H7 (cell line): Measurements from ENCODE around the gene ATAD3A. TPM values are rescaled to one million over a fixed set of nuclear protein-coding genes. Genes with fewer than 3 reads are reported as not detected.
A peak's percentile ranks its signal among the peaks of the same experiment; 100 is the strongest.

Source experiments
- DNase-seq: peaks from one replicate; pipeline ENCODE4 v3.0.0; 2012
- H3K27me3 ChIP-seq: 2 replicates; pipeline ENCODE4 v1.6.0; 2011; ENCODE audit warnings: mild to moderate bottlenecking, low read length; ENCODE audit not compliant: control insufficient read depth, insufficient read depth
- H3K36me3 ChIP-seq: replicated peaks from 2 replicates; pipeline ENCODE4 v1.5.1; 2011; ENCODE audit warnings: low read length; ENCODE audit not compliant: control insufficient read depth, insufficient read depth
- H3K4me3 ChIP-seq: 2 replicates; pipeline ENCODE4 v1.5.1; 2011; ENCODE audit warnings: low read depth, mild to moderate bottlenecking, control low read depth, low read length, moderate library complexity; ENCODE audit not compliant: insufficient read depth
- total RNA-seq: library from RNA; depleted of rRNA; stranded (reverse); fragments of >200 nt; shearing (Covaris generic); gene quantifications from 2 replicates; pipeline ENCODE4 v1.2.3, GENCODE V29; 2014

ATAD3A gene
- total RNA-seq, 1 experiment from 2014 or later, result 113 TPM

DNA sequence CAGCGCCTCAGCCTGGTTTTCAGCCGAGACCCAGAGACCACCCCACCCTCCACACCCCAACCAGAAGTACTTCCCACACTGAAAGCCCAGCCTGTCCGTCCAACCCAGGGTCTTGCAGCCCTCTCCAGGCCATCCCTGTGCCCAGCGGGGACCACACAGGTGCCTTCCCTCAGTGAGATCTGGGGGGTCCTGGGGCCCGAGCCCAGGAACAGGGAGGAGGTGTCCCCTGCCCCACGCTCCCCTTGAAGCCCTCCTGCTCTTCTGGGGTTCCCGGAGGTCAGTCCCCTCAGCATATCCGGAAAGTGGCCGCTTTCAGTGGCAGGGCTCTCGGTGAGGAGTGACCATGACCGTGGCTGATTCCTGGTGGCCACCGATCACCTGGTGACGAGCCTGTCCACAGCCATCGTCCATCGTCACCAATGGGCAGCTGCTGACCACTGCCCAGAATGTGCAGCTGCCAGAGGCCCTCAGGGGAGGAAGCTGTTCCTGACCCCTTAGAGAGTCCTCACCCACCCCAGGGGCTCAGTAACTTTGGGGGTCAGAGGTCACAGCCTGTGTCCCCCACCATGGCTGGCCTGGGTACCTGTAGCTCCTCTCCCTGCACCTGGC, 25.1 kb downstream of the ATAD3A start:
- DNase-seq, result peak; percentile 68
- Histone ChIP-seq H3K4me3 (no peak overlapping the region), H3K36me3 (no peaks in the 10 kb centered on the region; the same call in 1 of the 2 replicates), H3K27me3 (no peaks in the 10 kb centered on the region)

GRCh38 chr1:1537626-1538250, 25.8 kb downstream of the ATAD3A start:
- H3K27me3 ChIP-seq, result no peaks in the 10 kb centered on the region
- H3K36me3 ChIP-seq, result no peaks in the 10 kb centered on the region; the same call in 1 of the 2 replicates
- H3K4me3 ChIP-seq, result no peak overlapping the region
- no peak for DNase-seq

DNA sequence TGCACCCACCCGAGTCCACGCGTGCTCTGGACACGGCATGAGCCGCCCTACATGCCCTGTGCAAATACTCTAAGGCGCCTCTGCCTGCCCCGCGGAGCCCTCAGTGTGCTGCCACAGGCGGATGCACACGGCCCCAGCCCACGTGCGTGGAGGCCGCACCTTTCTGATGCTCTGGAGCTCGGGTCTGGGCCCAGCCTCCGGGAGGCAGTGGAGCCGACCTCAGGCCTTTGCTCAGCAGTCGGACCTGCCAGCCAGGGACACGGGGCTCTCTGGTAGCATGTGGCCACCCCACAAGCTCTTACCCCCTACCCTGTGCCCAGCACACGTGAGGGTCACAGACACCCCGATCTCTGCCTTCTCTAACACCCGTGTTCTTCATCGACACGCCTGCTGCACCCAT, 26.4 kb downstream of the ATAD3A start:
- Histone ChIP-seq H3K4me3 (no peak overlapping the region), H3K36me3 (no peaks in the 10 kb centered on the region; the same call in none of the 2 replicates), H3K27me3 (no peaks in the 10 kb centered on the region)
- peak; percentile 72 for DNase-seq

GRCh38 chr1:1538989-1539309, 27.0 kb downstream of the ATAD3A start:
- Histone ChIP-seq H3K36me3 (no peaks in the 10 kb centered on the region; the same call in none of the 2 replicates), H3K4me3 (peak overlapping the region; percentile 63), H3K27me3 (no peaks in the 10 kb centered on the region)
- DNase-seq, result no peak

- H3K36me3 ChIP-seq, result no peaks in the 10 kb centered on the region; the same call in none of the 2 replicates
- no peaks in the 10 kb centered on the region for H3K27me3 ChIP-seq
- DNase-seq, result peak; percentile 94
- peak overlapping the region; percentile 63 for H3K4me3 ChIP-seq
These were observed 27.5 kb downstream of the ATAD3A start for GRCh38 chr1:1539310-1540089.

- peak within 1 kb of the TSS; percentile 63 for H3K4me3 ChIP-seq
- H3K36me3 ChIP-seq, result no peaks in the 10 kb centered on the region; the same call in none of the 2 replicates
- peak; percentile 99 for DNase-seq
- H3K27me3 ChIP-seq, result no peaks in the 10 kb centered on the region
These were observed 28.3 kb downstream of the ATAD3A start, which contains the start of gene TMEM240 for GRCh38 chr1:1540090-1540817. Gene TMEM240, minus strand, starts transcription at chr1:1540624. Its CDS starts 278 bp downstream, at chr1:1540346.

GRCh38 chr1:1540818-1541628, 29.1 kb downstream of the ATAD3A start:
- Histone ChIP-seq H3K4me3 (peak overlapping the region; percentile 63), H3K27me3 (no peaks in the 10 kb centered on the region), H3K36me3 (no peaks in the 10 kb centered on the region; the same call in none of the 2 replicates)
- DNase-seq, result peak; percentile 89

- Histone ChIP-seq H3K4me3 (no peak overlapping the region), H3K27me3 (no peaks in the 10 kb centered on the region), H3K36me3 (no peaks in the 10 kb centered on the region; the same call in none of the 2 replicates)
- DNase-seq, result peak; percentile 64
These were observed 30.2 kb downstream of the ATAD3A start for GRCh38 chr1:1541956-1542765.

DNA sequence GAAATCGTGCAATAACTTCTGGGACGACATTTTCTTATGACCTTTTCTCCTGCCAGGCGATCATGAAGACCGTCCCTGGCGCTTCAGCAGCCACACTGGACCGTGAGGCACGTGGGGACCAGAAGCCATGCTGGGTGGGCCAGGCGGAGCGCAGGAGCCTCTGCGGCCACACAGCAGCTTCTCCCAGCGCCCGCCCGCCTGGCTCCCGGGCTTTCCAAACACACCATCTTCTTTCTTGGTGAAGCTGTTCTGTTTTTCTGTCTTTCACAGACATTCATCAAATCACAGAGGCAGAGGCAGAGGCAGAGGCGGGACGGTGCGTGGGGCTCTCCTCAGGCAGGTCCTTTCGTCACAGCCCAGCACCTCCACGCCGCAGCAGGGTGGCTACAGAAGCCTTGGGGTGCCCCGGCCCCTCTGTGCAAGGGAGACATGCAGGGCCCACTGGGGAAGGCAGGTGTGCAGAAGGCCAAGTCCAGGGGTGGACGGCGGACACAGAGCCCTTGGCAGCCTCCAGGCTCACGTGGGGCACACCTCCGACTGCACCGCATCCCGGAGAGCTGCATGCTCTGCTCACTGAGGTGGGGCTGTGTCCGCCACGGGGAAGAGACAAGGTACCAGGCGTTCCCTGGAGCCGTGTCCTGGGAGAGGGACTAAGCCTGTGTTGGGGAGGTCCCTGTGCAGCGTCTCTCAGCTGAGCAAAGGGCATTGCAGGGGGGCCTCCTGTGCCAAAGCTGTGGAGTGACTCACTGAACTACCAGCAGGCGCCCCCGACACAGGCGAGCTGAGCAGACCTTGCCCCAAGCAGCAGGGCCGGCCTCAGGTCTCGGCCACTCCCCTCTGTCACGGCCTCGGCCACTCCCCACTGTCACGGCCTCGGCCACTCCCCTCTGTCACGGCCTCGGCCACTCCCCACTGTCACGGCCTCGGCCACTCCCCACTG, 31.1 kb downstream of the ATAD3A start:
- Histone ChIP-seq H3K36me3 (no peaks in the 10 kb centered on the region; the same call in none of the 2 replicates), H3K4me3 (no peak overlapping the region), H3K27me3 (no peaks in the 10 kb centered on the region)
- DNase-seq, result peak; percentile 53

DNA sequence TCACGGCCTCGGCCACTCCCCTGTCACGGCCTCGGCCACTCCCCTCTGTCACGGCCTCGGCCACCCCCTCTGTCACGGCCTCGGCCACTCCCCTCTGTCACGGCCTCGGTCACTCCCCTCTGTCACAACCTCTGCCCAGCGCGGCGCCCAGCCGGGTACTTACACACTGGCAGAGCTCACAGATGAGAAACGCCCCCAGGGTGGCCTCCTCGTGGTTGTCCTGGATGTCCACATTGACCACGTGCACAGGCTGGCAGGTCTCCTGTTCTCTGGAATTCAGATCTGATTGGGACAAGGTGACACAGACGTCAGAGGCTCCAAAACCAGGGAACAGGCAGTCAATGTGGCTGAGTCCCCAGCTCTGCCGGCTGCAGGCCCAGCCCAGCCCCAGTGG, 31.7 kb downstream of the ATAD3A start:
- H3K4me3 ChIP-seq, result no peak overlapping the region
- no peaks in the 10 kb centered on the region for H3K27me3 ChIP-seq
- no peak for DNase-seq
- no peaks in the 10 kb centered on the region; the same call in none of the 2 replicates for H3K36me3 ChIP-seq

DNA sequence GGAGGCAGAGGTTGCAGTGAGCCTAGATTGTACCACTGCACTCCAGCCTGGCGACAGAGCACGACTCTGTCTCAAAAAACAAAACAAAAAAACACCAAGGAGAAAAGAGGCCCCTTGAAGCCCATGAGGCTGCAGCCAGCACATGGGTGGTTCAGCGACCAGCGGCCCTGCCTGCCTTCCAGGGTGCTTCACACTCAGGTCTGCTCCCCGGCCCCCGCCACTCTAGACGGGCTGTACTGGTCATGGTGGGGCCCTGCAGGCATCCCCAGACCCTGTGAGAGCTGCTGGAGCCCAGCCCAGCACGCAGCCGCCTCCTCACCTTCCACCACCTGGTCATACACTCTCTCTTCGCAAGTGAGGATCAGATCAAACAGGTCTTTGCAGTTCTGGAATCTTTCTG, 32.6 kb downstream of the ATAD3A start:
- no peak overlapping the region for H3K4me3 ChIP-seq

GRCh38 chr1:1545946-1546737, 34.2 kb downstream of the ATAD3A start:
- no peaks in the 10 kb centered on the region; the same call in none of the 2 replicates for H3K36me3 ChIP-seq
- no peak for DNase-seq
- no peaks in the 10 kb centered on the region for H3K27me3 ChIP-seq
- no peak overlapping the region for H3K4me3 ChIP-seq

More for the DNA sequence above, 32.6 kb downstream of the ATAD3A start:
- H3K27me3 ChIP-seq, result no peaks in the 10 kb centered on the region
- no peaks in the 10 kb centered on the region; the same call in none of the 2 replicates for H3K36me3 ChIP-seq
- DNase-seq, result no peak
